IMR-90 (cell line): ENCODE data around the gene FMNL1.

Experiments used
- MAZ ChIP-seq: IDR thresholded peaks from 2 replicates; pipeline ENCODE4 v1.6.1; 2012; ENCODE audit warnings: low read depth, mild to moderate bottlenecking, low read length, improper control_type of control experiment, moderate library complexity, borderline replicate concordance
- NFE2L2 ChIP-seq: fragments of 150-350 bp; IDR thresholded peaks from 2 replicates; pipeline ENCODE4 v1.6.1; 2016; ENCODE audit warnings: low read depth, mild to moderate bottlenecking, low read length
- POLR2A ChIP-seq: IDR thresholded peaks from 2 replicates; pipeline ENCODE4 v1.6.1; 2012; ENCODE audit warnings: mild to moderate bottlenecking, low read depth, low read length
- RCOR1 ChIP-seq: IDR thresholded peaks from 2 replicates; pipeline ENCODE4 v1.6.1; 2012; ENCODE audit warnings: mild to moderate bottlenecking, low read length, improper control_type of control experiment; ENCODE audit not compliant: insufficient replicate concordance
- TF ChIP-seq, protein P1 (sequence below): conservative IDR thresholded peaks from 2 replicates; pipeline ENCODE4 v1.5.1; 2012; ENCODE audit warnings: mild to moderate bottlenecking, low read depth, low read length, improper control_type of control experiment
- TF ChIP-seq, protein P2 (sequence below): fragments of 150-350 bp; IDR thresholded peaks from 2 replicates; pipeline ENCODE4 v1.6.1; 2016; ENCODE audit warnings: low read depth, mild to moderate bottlenecking, low read length, moderate library complexity, borderline replicate concordance

DNA sequence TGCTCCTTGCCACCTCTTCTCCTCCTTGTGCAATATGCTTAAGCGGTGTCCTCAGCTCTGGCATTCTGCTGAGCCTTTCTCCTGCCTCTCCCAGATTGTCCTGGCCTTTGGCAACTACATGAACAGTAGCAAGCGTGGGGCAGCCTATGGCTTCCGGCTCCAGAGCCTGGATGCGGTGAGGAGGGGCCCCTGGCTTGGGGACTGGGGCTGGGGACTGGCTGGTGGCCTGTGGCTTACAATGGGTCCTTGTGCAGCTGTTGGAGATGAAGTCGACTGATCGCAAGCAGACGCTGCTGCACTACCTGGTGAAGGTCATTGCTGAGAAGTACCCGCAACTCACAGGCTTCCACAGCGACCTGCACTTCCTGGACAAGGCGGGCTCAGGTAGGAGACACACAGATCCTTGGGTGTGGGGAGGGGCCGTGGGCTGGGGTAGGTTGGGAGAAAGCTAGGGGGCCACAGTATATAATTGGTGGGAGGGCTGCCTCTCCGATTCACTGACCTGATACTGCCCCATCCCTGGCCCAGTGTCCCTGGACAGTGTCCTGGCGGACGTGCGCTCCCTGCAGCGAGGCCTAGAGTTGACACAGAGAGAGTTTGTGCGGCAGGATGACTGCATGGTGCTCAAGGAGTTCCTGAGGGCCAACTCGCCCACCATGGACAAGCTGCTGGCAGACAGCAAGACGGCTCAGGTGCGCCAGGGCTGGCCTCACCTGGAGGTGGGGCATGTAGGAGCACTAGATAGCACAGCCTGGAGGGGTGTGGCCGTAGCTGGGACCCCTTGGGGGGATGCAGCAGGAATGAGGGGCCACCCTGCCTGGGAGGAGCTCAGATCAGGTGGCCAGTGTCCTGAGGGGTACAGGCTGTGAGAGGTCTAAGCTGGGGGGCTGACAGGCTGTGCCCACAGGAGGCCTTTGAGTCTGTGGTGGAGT, 23.3 kb downstream of the FMNL1 start:
- TF ChIP-seq, protein P1, sequence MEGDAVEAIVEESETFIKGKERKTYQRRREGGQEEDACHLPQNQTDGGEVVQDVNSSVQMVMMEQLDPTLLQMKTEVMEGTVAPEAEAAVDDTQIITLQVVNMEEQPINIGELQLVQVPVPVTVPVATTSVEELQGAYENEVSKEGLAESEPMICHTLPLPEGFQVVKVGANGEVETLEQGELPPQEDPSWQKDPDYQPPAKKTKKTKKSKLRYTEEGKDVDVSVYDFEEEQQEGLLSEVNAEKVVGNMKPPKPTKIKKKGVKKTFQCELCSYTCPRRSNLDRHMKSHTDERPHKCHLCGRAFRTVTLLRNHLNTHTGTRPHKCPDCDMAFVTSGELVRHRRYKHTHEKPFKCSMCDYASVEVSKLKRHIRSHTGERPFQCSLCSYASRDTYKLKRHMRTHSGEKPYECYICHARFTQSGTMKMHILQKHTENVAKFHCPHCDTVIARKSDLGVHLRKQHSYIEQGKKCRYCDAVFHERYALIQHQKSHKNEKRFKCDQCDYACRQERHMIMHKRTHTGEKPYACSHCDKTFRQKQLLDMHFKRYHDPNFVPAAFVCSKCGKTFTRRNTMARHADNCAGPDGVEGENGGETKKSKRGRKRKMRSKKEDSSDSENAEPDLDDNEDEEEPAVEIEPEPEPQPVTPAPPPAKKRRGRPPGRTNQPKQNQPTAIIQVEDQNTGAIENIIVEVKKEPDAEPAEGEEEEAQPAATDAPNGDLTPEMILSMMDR: no peak
- TF ChIP-seq MAZ (no peak), NFE2L2 (no peak), POLR2A (no peak), RCOR1 (no peak)
- TF ChIP-seq, protein P2, sequence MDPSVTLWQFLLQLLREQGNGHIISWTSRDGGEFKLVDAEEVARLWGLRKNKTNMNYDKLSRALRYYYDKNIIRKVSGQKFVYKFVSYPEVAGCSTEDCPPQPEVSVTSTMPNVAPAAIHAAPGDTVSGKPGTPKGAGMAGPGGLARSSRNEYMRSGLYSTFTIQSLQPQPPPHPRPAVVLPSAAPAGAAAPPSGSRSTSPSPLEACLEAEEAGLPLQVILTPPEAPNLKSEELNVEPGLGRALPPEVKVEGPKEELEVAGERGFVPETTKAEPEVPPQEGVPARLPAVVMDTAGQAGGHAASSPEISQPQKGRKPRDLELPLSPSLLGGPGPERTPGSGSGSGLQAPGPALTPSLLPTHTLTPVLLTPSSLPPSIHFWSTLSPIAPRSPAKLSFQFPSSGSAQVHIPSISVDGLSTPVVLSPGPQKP: no peak
